ENCODE measurements around the gene FLT1. TPM values are rescaled to one million over a fixed set of nuclear protein-coding genes. Genes with fewer than 3 reads are reported as not detected.

Gene FLT1
- total RNA-seq, 3 donors from 2014 or later, result 14.7 to 29.0 (median 18.8) TPM

GRCh38 chr13:28533125-28533436 lies 38.2 kb upstream of the FLT1 start:
- H3K4me3 Mint-ChIP-seq, result peak overlapping the region; percentile 48
- H3K4me1 Mint-ChIP-seq (ENCODE audit: low read depth), result peaks cover 4% of the 10 kb centered on the region
- no peaks in the 10 kb centered on the region for H3K36me3 Mint-ChIP-seq (ENCODE audit: insufficient read depth)
- no peaks in the 10 kb centered on the region for H3K9me3 Mint-ChIP-seq
- peaks cover 23% of the 10 kb centered on the region for H3K27me3 Mint-ChIP-seq (ENCODE audit: low read depth)
- ATAC-seq, result no peak
- DNase-seq, result no peak

GRCh38 chr13:28532388-28533124 lies 37.6 kb upstream of the FLT1 start:
- H3K4me3 Mint-ChIP-seq, result peak overlapping the region; percentile 48
- peaks cover 6% of the 10 kb centered on the region for H3K4me1 Mint-ChIP-seq (ENCODE audit: low read depth)
- peaks cover 27% of the 10 kb centered on the region for H3K27me3 Mint-ChIP-seq (ENCODE audit: low read depth)
- no peak for DNase-seq
- no peaks in the 10 kb centered on the region for H3K36me3 Mint-ChIP-seq (ENCODE audit: insufficient read depth)
- no peaks in the 10 kb centered on the region for H3K9me3 Mint-ChIP-seq
- ATAC-seq, result peak; percentile 47 to 51

DNA sequence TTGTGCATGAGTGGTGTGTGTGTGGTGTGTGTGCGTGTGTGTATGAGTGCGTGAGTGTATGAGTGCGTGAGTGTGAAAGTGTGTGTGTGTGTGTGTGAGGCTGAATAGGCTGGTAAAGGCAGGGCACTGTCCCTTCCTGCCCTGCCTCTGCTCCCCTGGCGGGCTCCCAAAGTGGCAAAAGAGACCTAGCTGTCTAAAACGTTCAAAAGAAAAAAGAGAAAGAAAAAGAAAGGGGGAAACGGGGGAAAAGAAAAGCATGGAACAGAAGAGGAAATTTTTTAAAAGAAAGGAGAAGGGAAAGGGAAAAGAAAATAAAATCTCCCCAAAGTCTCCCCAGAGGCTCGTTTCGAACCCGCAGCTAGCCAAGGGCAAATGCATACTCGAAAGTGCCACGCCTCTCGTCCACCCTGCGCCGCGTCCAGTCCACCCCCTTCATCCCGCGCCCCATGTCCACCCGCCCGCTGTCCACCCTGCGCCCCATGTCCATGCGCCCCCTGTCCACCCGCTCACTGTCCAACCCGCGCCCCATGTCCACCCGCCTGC lies 37.0 kb upstream of the FLT1 start:
- H3K27me3 Mint-ChIP-seq (ENCODE audit: low read depth), result peaks cover 27% of the 10 kb centered on the region
- ATAC-seq (no peak), DNase-seq (no peak)
- no peaks in the 10 kb centered on the region for H3K36me3 Mint-ChIP-seq (ENCODE audit: insufficient read depth)
- no peak overlapping the region for H3K4me3 Mint-ChIP-seq
- H3K9me3 Mint-ChIP-seq, result no peaks in the 10 kb centered on the region
- peaks cover 6% of the 10 kb centered on the region for H3K4me1 Mint-ChIP-seq (ENCODE audit: low read depth)

DNA sequence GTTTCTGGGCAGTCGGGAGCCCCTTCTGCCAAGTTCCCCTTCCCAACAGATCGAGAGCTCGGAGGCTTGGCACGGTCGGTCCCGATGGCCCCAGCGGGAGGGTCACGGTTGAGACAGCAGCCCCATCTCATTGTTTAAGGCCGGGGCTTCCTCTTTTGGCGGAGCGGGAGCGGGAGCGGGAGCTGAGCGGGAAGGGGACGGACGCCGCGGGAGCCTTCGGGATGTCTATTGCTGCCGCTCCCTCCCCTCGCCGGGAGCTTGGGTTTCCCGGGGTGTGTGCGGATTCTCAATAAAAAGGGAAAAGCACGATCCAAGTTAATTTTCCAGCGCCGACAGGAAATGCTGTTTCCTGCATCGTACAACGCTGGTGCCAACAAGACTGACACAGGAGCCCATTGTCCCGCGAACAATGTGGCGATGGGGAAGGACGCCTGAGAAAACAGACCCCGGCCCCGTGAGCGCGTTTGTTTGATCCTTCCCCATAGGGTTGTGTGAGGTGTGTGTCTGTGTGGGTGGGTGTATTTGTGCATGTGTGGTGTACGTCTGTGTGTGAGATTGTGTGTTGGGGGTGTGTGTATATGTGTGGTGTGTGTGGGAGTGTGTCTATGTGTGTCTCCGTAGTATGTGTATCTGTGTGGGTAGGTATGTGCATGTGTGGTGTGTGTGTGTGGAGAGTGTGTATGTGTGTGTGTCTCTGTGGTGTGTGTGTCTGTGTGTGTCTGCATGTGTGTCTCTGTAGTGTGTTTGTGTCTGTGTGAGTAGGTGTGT lies 36.3 kb upstream of the FLT1 start:
- DNase-seq, result no peak
- Mint-ChIP-seq H3K36me3 (ENCODE audit: insufficient read depth) (no peaks in the 10 kb centered on the region), H3K9me3 (no peaks in the 10 kb centered on the region), H3K4me1 (ENCODE audit: low read depth) (peaks cover 6% of the 10 kb centered on the region), H3K4me3 (no peak overlapping the region), H3K27me3 (ENCODE audit: low read depth) (peaks cover 27% of the 10 kb centered on the region)
- no peak for ATAC-seq

GRCh38 chr13:28530729-28531076 lies 35.8 kb upstream of the FLT1 start:
- Mint-ChIP-seq H3K36me3 (ENCODE audit: insufficient read depth) (no peaks in the 10 kb centered on the region), H3K9me3 (no peaks in the 10 kb centered on the region), H3K27me3 (ENCODE audit: low read depth) (peaks cover 29% of the 10 kb centered on the region), H3K4me3 (no peak overlapping the region), H3K4me1 (ENCODE audit: low read depth) (peaks cover 6% of the 10 kb centered on the region)
- no peak for DNase-seq
- ATAC-seq, result no peak

DNA sequence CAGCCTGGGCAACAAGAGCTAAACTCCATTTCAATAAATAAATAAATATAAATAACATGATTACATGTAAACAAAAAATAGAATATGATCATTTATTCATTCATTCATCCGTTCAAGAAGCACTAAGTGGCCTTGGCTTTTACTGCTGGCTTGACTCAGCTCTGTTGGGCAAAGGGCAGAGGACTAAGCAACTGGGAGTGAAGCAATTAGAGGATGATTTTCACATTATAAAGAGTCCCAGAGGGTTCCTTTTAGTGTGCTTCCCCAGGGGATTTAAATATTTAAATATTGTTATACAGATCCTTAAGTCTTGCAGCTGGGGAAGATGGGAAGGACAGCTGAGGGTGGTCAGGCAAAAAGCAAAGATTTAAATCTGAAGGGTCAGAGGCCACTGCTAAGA lies 34.9 kb upstream of the FLT1 start:
- ATAC-seq (no peak), DNase-seq (no peak)
- Mint-ChIP-seq H3K36me3 (ENCODE audit: insufficient read depth) (no peaks in the 10 kb centered on the region), H3K9me3 (no peaks in the 10 kb centered on the region), H3K27me3 (ENCODE audit: low read depth) (peaks cover 30% of the 10 kb centered on the region), H3K4me3 (no peak overlapping the region), H3K4me1 (ENCODE audit: low read depth) (peaks cover 7% of the 10 kb centered on the region)

- DNase-seq (no peak), ATAC-seq (no peak)
- H3K4me1 Mint-ChIP-seq (ENCODE audit: low read depth), result peaks cover 9% of the 10 kb centered on the region
- H3K9me3 Mint-ChIP-seq, result no peaks in the 10 kb centered on the region
- no peaks in the 10 kb centered on the region for H3K36me3 Mint-ChIP-seq (ENCODE audit: insufficient read depth)
- H3K27me3 Mint-ChIP-seq (ENCODE audit: low read depth), result peaks cover 25% of the 10 kb centered on the region
- H3K4me3 Mint-ChIP-seq, result no peak overlapping the region
Observed at GRCh38 chr13:28528848-28529247, 33.9 kb upstream of the FLT1 start.

- DNase-seq (no peak), ATAC-seq (no peak)
- Mint-ChIP-seq H3K4me3 (no peak overlapping the region), H3K9me3 (no peaks in the 10 kb centered on the region), H3K36me3 (ENCODE audit: insufficient read depth) (no peaks in the 10 kb centered on the region), H3K27me3 (ENCODE audit: low read depth) (peaks cover 20% of the 10 kb centered on the region), H3K4me1 (ENCODE audit: low read depth) (peaks cover 9% of the 10 kb centered on the region)
Observed at GRCh38 chr13:28528388-28528787, 33.5 kb upstream of the FLT1 start.

GRCh38 chr13:28527629-28528028 lies 32.7 kb upstream of the FLT1 start:
- H3K9me3 Mint-ChIP-seq, result no peaks in the 10 kb centered on the region
- ATAC-seq (no peak), DNase-seq (no peak)
- peaks cover 14% of the 10 kb centered on the region for H3K27me3 Mint-ChIP-seq (ENCODE audit: low read depth)
- no peaks in the 10 kb centered on the region for H3K36me3 Mint-ChIP-seq (ENCODE audit: insufficient read depth)
- peaks cover 4% of the 10 kb centered on the region for H3K4me1 Mint-ChIP-seq (ENCODE audit: low read depth)
- no peak overlapping the region for H3K4me3 Mint-ChIP-seq

GRCh38 chr13:28526876-28527275 lies 31.9 kb upstream of the FLT1 start:
- no peak for ATAC-seq
- H3K4me1 Mint-ChIP-seq (ENCODE audit: low read depth), result peaks cover 4% of the 10 kb centered on the region
- no peak for DNase-seq

DNA sequence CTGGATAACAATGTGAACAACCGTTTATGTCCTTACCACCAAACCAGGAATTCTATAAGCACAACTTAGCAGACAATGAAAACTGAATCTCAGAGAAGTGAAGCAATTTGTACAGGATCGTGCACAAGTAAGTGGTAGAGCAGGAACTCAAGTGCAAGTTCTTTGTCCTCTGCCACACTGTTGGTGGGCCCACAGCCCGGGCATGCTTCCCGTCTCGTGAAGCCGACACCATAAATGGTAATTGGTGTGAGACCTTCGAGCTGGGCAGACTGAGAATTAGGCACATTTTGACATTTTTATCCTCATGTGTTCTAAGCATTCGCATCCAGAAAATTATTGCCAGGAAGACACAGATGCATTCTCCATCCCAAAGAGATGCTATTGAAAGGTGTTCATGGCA lies 27.9 kb upstream of the FLT1 start:
- Mint-ChIP-seq H3K4me1 (ENCODE audit: low read depth) (peaks cover 4% of the 10 kb centered on the region), H3K27me3 (ENCODE audit: low read depth) (peaks cover 17% of the 10 kb centered on the region), H3K9me3 (no peaks in the 10 kb centered on the region), H3K36me3 (ENCODE audit: insufficient read depth) (no peaks in the 10 kb centered on the region), H3K4me3 (no peak overlapping the region)
- ATAC-seq (no peak), DNase-seq (no peak)

More at GRCh38 chr13:28526876-28527275, 31.9 kb upstream of the FLT1 start:
- Mint-ChIP-seq H3K9me3 (no peaks in the 10 kb centered on the region), H3K27me3 (ENCODE audit: low read depth) (peaks cover 14% of the 10 kb centered on the region), H3K36me3 (ENCODE audit: insufficient read depth) (no peaks in the 10 kb centered on the region), H3K4me3 (no peak overlapping the region)

GRCh38 chr13:28513745-28514144 lies 18.8 kb upstream of the FLT1 start:
- Mint-ChIP-seq H3K4me1 (ENCODE audit: low read depth) (no peaks in the 10 kb centered on the region), H3K4me3 (no peak overlapping the region), H3K9me3 (no peaks in the 10 kb centered on the region), H3K36me3 (ENCODE audit: insufficient read depth) (no peaks in the 10 kb centered on the region), H3K27me3 (ENCODE audit: low read depth) (peaks cover 18% of the 10 kb centered on the region)
- ATAC-seq (no peak), DNase-seq (no peak)

DNA sequence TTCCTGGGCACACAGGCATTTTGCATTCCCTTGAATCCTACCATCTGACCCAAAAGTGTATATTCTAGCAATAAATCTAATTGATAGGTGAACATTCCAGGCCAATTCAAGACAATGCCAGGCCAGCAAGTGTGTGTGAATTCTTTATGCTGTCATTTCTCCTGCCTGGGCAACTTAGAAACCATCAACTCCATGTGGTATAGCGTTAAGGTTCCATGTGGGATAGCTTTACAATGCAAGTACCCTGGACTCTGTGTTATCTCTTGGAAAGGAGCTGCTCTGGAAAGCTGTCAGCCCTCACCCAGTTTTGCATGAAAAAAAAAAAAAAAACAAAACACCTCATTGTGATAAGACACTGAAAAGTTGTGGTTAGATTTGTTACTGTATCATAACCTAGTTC lies 15.6 kb upstream of the FLT1 start:
- no peak overlapping the region for H3K4me3 Mint-ChIP-seq
- ATAC-seq (no peak), DNase-seq (no peak)
- peaks cover 4% of the 10 kb centered on the region for H3K27me3 Mint-ChIP-seq (ENCODE audit: low read depth)
- H3K36me3 Mint-ChIP-seq (ENCODE audit: insufficient read depth), result no peaks in the 10 kb centered on the region
- peaks cover 1% of the 10 kb centered on the region for H3K4me1 Mint-ChIP-seq (ENCODE audit: low read depth)
- no peaks in the 10 kb centered on the region for H3K9me3 Mint-ChIP-seq

- Mint-ChIP-seq H3K27me3 (ENCODE audit: low read depth) (peaks cover 4% of the 10 kb centered on the region), H3K9me3 (no peaks in the 10 kb centered on the region), H3K4me1 (ENCODE audit: low read depth) (peaks cover 4% of the 10 kb centered on the region), H3K4me3 (no peak overlapping the region), H3K36me3 (ENCODE audit: insufficient read depth) (no peaks in the 10 kb centered on the region)
- no peak for ATAC-seq
- no peak for DNase-seq
Observed at GRCh38 chr13:28510066-28510465, 15.1 kb upstream of the FLT1 start.

DNA sequence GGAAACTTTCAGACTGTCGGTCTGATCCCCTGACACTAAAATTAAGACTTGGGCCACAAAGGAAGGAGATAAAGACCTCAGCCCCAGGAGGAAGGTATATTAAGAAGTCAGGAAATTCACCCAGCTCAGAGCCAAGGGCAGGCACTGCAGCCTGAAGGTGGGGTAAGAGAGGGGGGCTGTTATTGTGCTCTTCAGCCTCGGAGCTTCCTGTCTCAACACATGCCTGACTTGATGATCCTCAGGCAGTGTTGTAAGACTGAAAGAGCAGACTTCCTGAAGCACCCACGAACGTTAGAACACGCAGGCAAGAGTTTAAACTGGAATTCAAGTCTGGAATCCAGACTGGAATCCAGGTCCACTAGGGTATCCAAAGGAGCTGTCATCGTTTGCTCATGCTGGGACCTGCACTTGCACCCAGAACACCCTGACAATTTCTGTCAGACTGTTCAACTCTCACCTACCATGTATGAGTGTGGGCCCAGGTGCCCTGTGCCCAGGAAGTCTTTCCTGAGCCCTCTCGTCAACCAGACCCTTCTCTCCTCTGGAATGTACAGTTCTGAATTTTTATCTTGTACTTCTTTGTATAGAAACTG lies 10.7 kb upstream of the FLT1 start:
- Mint-ChIP-seq H3K9me3 (no peaks in the 10 kb centered on the region), H3K27me3 (ENCODE audit: low read depth) (no peaks in the 10 kb centered on the region), H3K4me1 (ENCODE audit: low read depth) (peaks cover 4% of the 10 kb centered on the region), H3K36me3 (ENCODE audit: insufficient read depth) (no peaks in the 10 kb centered on the region), H3K4me3 (no peak overlapping the region)
- ATAC-seq, result no peak
- DNase-seq, result no peak
